Endothelial cell (in vitro differentiated cells): ENCODE data around the gene OAT. TPM values are rescaled to one million over a fixed set of nuclear protein-coding genes. Genes with fewer than 3 reads are reported as not detected.
"Not testable (repeated sequence)": the region's sequence is repeated elsewhere in the genome, so short reads cannot be mapped to it uniquely, and the experiment has no call there.

Experiments
- DNase-seq: peaks from one replicate; pipeline ENCODE4 v3.0.0; 2021; ENCODE audit warnings: low spot score
- H3K27ac Mint-ChIP-seq: one replicate; pipeline ENCODE4 v1.8.0; 2021; ENCODE audit warnings: mixed read lengths, inconsistent platforms; ENCODE audit not compliant: unreplicated experiment
- H3K27me3 Mint-ChIP-seq: one replicate; pipeline ENCODE4 v1.8.0; 2021; ENCODE audit warnings: mild to moderate bottlenecking, moderate library complexity, mixed read lengths, inconsistent platforms; ENCODE audit not compliant: unreplicated experiment
- H3K36me3 Mint-ChIP-seq: one replicate; pipeline ENCODE4 v1.8.0; 2021; ENCODE audit warnings: mild to moderate bottlenecking, low read depth, mixed read lengths, inconsistent platforms; ENCODE audit not compliant: unreplicated experiment
- H3K4me1 Mint-ChIP-seq: one replicate; pipeline ENCODE4 v1.8.0; 2021; ENCODE audit warnings: mild to moderate bottlenecking, mixed read lengths, inconsistent platforms; ENCODE audit not compliant: unreplicated experiment
- H3K4me3 Mint-ChIP-seq: one replicate; pipeline ENCODE4 v1.8.0; 2021; ENCODE audit warnings: mild to moderate bottlenecking, mixed read lengths, inconsistent platforms; ENCODE audit not compliant: unreplicated experiment
- H3K9me3 Mint-ChIP-seq: one replicate; pipeline ENCODE4 v1.8.0; 2021; ENCODE audit warnings: mixed read lengths, inconsistent platforms; ENCODE audit not compliant: unreplicated experiment
- total RNA-seq: library from RNA; stranded (reverse); fragmentation: NEBNext Ultra II Directional; extraction: Animal tissue kit (Norgen Biotek cat#: 25700); gene quantifications from one replicate; pipeline ENCODE4 v1.2.1, GENCODE V29; 2021; ENCODE audit not compliant: unreplicated experiment
- TF ChIP-seq, protein P1 (sequence below): fragments of 200-600 bp; sonication (generic); IDR thresholded peaks from one replicate; pipeline ENCODE4 v1.5.0; 2021; ENCODE audit warnings: antibody characterized with exemption; ENCODE audit not compliant: unreplicated experiment

The OAT gene
- total RNA-seq, 1 donor from 2014 or later: 36.6 TPM

DNA sequence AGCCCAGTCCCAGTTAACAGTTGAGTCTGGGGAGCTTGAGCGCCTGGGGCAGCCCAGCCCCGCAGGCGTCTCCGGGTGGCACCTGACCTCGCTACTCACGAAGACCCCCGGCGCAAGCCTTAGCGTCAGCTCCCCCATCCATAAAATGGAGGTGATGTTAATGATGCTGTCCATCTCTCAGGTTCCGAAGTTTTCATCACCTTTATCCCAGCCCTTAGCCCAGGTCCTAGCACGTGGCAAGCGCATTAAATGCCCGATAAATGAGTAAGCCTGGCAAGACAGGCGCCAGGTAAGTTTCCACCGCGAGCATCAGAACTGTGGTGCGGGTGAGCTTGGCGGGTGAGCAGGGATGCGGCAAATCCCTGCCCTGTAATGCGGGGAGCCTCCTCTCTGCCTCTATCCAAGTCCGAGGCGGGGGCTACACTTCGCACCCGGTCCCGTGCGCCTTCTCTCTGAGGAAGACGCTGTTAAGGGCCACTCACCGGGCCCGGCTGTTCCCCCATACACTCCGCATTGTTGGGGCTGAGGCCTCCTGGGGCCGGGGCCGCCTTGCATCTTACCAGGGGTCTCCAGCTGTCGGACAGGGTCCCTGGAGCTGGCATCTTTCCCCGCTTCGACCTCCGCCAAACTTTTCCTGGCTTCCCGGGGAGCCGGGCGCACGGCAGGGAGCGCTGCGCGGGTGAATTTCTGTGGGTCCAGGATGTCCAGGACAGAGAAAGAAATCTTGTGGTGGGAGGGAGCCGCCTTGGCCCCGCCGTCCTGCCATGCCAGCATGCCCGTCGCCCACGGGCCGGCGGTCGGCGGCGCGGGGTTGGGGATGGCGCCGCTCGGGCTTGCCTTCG is 30.7 kb upstream of the OAT start:
- DNase-seq: no peak
- Mint-ChIP-seq H3K27me3 (peaks cover 24% of the 10 kb centered on the region), H3K9me3 (no peaks in the 10 kb centered on the region), H3K27ac (no peak overlapping the region), H3K36me3 (no peaks in the 10 kb centered on the region), H3K4me3 (peak overlapping the region; percentile 38), H3K4me1 (peaks cover 32% of the 10 kb centered on the region)
- TF ChIP-seq, protein P1, sequence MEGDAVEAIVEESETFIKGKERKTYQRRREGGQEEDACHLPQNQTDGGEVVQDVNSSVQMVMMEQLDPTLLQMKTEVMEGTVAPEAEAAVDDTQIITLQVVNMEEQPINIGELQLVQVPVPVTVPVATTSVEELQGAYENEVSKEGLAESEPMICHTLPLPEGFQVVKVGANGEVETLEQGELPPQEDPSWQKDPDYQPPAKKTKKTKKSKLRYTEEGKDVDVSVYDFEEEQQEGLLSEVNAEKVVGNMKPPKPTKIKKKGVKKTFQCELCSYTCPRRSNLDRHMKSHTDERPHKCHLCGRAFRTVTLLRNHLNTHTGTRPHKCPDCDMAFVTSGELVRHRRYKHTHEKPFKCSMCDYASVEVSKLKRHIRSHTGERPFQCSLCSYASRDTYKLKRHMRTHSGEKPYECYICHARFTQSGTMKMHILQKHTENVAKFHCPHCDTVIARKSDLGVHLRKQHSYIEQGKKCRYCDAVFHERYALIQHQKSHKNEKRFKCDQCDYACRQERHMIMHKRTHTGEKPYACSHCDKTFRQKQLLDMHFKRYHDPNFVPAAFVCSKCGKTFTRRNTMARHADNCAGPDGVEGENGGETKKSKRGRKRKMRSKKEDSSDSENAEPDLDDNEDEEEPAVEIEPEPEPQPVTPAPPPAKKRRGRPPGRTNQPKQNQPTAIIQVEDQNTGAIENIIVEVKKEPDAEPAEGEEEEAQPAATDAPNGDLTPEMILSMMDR: no peak

DNA sequence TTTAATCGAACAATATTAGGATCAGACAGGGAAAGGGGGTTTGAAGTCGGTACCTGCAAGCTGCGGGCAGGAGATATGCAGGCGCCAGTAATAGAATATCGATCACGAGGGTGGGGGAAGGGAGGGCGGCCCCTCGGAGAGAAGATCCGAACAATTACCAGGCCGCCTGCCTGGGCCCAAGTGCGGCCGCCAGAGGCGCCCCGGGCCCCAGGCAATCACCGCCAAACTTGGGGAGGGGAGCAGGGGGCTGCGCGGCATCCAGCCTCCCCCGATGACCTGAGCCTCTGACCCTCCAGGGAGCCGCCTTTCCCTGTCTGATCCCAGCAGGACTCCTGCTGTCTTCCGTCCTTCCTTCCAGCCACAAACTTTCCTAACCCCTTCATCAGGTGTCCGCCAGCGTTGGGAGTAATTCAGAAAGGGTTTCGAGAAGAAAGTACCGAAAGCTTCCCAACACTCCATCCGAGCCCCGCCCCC is 30.0 kb upstream of the OAT start:
- DNase-seq: peak; percentile 33
- TF ChIP-seq, protein P1: peak; percentile 19
- H3K9me3 Mint-ChIP-seq: no peaks in the 10 kb centered on the region
- peaks cover 24% of the 10 kb centered on the region for H3K27me3 Mint-ChIP-seq
- no peak overlapping the region for H3K27ac Mint-ChIP-seq
- H3K4me1 Mint-ChIP-seq: peaks cover 27% of the 10 kb centered on the region
- H3K36me3 Mint-ChIP-seq: no peaks in the 10 kb centered on the region
- H3K4me3 Mint-ChIP-seq: peak overlapping the region; percentile 52

DNA sequence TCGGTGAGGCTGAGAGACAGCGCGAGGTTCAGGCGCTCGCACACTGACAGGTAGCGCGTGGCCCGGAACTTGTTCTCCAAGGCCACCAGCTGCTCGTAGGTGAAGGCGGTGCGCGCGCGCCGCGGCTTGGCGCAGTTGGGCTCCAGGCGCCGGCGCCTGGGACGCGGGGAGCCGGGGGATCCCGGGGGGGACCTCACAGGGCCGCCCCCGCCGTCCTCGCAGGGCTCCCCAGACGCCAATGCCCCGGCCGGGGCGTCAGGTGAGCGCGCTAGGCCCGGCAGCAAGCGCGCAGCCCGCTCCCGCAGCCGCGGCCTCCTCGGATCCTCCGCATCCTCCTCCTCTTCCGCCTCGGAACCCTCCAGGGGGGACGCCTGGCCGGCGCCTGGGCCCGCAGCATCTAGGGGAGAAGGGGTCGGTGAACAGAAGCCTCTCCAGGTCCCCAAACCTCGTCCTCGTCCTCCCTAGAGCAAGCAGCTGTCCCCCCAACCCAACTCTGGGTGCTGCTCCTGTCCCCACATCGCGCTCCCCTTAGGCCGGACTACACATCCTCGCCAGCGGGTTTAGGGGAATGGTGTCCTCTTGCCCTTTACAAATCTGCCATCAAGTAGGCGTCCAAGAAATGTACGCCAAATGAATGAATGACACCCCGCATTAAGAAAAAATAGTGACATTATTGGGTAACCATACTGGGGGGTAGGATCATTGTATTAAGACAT is 29.2 kb upstream of the OAT start:
- no peak overlapping the region for H3K27ac Mint-ChIP-seq
- H3K4me3 Mint-ChIP-seq: peak overlapping the region; percentile 84
- peaks cover 26% of the 10 kb centered on the region for H3K4me1 Mint-ChIP-seq
- H3K9me3 Mint-ChIP-seq: no peaks in the 10 kb centered on the region
- H3K36me3 Mint-ChIP-seq: no peaks in the 10 kb centered on the region
- TF ChIP-seq, protein P1: no peak
- no peak for DNase-seq
- H3K27me3 Mint-ChIP-seq: peaks cover 24% of the 10 kb centered on the region

DNA sequence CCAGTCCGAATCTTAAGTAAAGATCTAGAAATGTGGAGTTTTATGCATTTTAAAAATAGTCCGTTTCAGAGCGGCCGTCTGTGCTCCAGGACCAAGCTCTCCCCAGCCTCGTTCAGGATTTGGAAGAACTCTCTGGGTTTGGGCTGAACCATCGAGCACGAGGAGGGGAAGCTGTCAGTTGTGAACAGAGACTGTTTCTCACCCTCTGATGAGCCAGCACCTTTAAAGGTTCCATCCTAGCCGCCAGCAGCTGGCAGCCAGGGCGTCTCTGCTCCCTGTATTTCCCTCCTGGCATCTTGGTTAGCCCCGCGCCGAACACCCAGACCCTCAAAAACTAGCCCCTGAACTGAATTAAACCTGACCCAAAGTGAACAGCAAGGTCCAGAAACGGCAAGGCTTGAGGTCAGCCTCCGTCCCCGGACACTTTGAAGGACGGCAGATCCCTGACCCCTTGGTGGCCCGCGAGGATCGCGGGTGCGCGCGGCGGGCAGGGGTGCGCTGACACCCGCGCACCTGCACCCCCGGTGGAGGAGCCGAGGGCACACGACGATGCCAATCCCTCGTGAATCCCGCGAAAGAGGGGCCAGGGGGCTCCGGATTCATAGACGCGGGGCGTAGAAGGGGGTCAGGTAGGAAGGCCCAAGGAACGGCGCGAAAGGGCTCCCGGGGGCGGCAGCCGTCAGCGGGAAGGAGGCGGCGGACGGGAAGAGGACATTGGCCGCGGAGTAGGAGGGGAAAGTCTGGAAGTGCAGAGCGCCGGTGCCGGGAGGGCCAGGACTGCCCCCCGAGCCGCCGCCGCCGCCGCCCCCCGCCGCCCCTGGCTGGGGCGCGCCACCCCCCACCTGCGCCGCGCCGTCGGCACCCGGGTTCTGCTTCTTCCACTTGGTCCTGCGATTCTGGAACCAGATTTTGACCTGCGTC is 28.4 kb upstream of the OAT start:
- peaks cover 26% of the 10 kb centered on the region for H3K4me1 Mint-ChIP-seq
- TF ChIP-seq, protein P1: no peak
- H3K27me3 Mint-ChIP-seq: peaks cover 24% of the 10 kb centered on the region
- H3K27ac Mint-ChIP-seq: no peak overlapping the region
- no peaks in the 10 kb centered on the region for H3K9me3 Mint-ChIP-seq
- no peaks in the 10 kb centered on the region for H3K36me3 Mint-ChIP-seq
- peak overlapping the region; percentile 69 for H3K4me3 Mint-ChIP-seq
- no peak for DNase-seq

DNA sequence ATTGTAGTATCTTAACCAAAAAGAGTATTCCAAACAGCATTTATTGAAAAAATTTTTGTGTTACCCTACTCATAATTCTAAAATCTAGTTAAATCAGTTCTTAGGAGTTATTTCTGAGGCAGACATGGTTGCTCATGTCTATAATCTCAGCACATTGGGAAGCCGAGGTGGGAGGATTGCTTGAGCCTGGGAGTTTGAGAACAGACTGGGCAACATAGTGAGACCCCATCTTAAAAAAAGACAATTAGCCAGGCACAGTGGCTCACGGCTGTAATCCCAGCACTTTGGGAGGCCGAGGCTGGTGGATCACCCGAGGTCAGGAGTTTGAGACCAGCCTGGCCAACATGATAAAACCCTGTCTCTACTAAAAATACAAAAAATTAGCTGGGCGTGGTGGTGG is 23.0 kb upstream of the OAT start:
- H3K36me3 Mint-ChIP-seq, H3K9me3 Mint-ChIP-seq, H3K27ac Mint-ChIP-seq, H3K27me3 Mint-ChIP-seq, DNase-seq, H3K4me3 Mint-ChIP-seq, H3K4me1 Mint-ChIP-seq: not testable (repeated sequence)
